Body of pancreas (tissue), 4 donors: ENCODE results near the gene FLYWCH1.

ENCODE experiments used
- POLR2A ChIP-seq, 3 donors: fragments of 450-650 bp; IDR thresholded peaks; one replicate each; pipeline ENCODE4 v1.6.1; 2016; ENCODE audit warnings: antibody characterized with exemption in 3 of 3, mild to moderate bottlenecking in 2 of 3
- TF ChIP-seq, protein P1 (sequence below), 7 experiments: fragments of 450-650 bp in 4 of 7; fragments of 200-600 bp in 3 of 7; sonication (generic) in 3 of 7; IDR thresholded peaks; one replicate each; pipeline ENCODE4 v1.5.1; 2016 to 2019; ENCODE audit warnings: antibody characterized with exemption in 7 of 7

GRCh38 chr16:2987286-2987685, 75.6 kb downstream of the FLYWCH1 start:
- TF ChIP-seq, protein P1, sequence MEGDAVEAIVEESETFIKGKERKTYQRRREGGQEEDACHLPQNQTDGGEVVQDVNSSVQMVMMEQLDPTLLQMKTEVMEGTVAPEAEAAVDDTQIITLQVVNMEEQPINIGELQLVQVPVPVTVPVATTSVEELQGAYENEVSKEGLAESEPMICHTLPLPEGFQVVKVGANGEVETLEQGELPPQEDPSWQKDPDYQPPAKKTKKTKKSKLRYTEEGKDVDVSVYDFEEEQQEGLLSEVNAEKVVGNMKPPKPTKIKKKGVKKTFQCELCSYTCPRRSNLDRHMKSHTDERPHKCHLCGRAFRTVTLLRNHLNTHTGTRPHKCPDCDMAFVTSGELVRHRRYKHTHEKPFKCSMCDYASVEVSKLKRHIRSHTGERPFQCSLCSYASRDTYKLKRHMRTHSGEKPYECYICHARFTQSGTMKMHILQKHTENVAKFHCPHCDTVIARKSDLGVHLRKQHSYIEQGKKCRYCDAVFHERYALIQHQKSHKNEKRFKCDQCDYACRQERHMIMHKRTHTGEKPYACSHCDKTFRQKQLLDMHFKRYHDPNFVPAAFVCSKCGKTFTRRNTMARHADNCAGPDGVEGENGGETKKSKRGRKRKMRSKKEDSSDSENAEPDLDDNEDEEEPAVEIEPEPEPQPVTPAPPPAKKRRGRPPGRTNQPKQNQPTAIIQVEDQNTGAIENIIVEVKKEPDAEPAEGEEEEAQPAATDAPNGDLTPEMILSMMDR (IDR thresholded peaks at IDR 0.05) = no peak
- TF ChIP-seq POLR2A (IDR thresholded peaks at IDR 0.05) = no peak
